RKO (cell line): ENCODE data around the gene KPTN.

Source experiments
- DNase-seq: peaks from one replicate; pipeline ENCODE4 v3.0.0-alpha.2; 2016; ENCODE audit warnings: low spot score

The KPTN gene

GRCh38 chr19:47483800-47484690 lies at the start of gene KPTN:
Gene KPTN (minus strand): TSS chr19:47484219. CDS start chr19:47484160, 59 bp downstream.
- peak; percentile 89 for DNase-seq

DNA sequence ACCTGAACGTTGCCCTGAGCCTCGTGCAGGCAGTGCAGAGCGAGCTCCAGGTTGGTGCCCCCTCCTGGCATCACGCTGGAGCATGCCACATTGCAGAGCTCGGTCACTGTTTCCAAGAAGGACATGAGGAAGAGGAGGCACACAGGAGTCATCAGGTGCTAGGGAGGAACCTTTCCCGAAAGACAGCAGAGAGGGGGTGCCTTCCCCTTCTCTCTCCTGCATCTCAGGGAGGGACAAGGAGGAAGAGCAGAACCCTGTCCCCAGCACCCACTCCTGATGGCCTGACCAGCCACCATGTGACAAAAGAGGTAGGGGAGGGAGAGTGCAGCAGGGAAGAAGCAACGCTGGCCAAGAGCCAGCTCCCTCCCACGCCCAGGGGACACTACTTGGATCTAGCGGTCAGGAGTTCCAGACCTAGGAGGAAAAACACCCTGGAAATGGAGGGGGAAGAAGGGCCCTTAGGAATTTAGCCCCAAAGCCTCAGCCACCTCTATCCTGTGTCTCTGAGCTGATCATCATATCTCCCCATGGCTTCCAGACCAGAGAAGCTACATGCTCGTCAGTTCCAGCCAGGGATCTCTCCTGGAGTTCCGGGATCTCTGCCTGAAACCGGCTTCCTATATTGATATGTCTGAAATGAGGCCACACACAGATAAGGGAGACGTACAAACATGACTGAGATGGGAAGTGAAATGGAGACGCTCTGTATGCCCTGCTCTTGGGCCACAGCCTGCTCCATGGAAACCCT lies 47.8 kb upstream of the KPTN start:
- no peak for DNase-seq

- DNase-seq, result no peak
These were observed 45.2 kb upstream of the KPTN start for GRCh38 chr19:47529018-47529742.

- DNase-seq, result no peak
These were observed 42.8 kb upstream of the KPTN start for GRCh38 chr19:47526798-47527197.

GRCh38 chr19:47523473-47523872 lies 39.5 kb upstream of the KPTN start:
- no peak for DNase-seq

- no peak for DNase-seq
These were observed 37.6 kb upstream of the KPTN start for GRCh38 chr19:47521473-47522180.

DNA sequence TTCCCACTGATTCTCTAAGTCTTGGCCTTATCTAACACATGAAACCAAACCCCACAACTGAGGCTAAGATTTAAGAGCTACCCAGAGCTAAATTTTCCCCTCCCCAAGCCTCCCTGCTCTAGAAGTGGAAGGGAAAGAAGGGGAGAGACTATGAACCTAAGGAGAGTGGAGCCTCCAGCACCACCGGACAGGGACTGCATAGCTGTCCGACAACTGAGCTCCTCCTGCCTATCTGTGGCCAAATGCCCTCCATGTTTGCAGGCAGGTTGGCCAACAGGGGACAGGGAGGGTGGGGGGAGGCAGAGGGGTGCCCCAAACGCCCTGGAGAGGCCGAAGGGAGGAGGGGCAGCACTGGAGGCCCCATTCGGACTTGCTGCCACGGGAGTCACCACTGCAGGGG lies 36.8 kb upstream of the KPTN start:
- DNase-seq, result no peak

DNA sequence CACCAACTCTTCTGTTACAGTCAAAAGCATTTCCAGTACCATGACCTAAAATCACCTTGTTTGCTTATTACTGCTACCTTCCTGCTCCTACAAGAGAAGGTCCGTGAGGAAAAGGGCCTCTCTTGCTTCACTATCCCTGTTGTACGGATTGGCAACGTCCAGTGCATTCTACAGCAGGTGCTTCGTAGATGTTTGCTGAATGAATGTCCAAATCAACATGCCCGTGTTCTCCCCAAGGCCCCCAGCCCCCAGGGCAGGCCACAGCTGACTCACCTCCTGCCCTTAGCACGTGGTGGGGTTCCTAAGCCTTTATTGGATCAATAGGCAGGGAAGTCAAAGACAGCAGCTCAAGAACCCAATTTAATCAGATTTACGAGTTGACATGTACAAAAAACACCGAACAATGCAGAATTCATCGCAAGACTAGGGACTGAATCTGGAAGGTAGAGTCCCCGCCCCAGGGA lies 36.4 kb upstream of the KPTN start:
- no peak for DNase-seq

DNA sequence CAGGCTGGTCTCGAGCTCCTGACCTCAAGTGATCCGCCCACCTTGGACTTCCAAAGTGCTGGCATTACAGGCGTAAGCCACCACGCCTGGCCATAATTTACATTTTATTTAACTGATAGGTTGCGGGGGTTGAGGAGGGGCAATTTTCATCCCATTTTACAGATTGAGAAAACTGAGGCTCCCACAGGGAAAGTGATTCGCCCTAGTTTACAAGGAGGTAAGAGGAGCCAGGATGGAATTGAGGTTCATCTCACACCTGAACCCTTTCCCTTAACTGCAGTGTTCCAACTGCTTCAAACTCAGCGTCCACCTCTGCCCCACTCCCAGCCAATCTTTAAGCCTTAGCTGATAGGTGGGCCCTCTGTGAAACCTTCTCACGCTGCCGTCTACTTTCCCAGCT lies 34.8 kb upstream of the KPTN start:
- DNase-seq, result no peak

- DNase-seq, result no peak
These were observed 34.1 kb upstream of the KPTN start for GRCh38 chr19:47518139-47518538.

- peak; percentile 99 for DNase-seq
These were observed 31.0 kb upstream of the KPTN start, which contains the start of gene NAPA for GRCh38 chr19:47514869-47515588. Gene NAPA (minus strand): TSS chr19:47515063. CDS start chr19:47514940, 123 bp downstream.

GRCh38 chr19:47514151-47514868 lies 30.3 kb upstream of the KPTN start:
- DNase-seq, result peak; percentile 37

GRCh38 chr19:47512948-47513319 lies 28.9 kb upstream of the KPTN start:
- no peak for DNase-seq

GRCh38 chr19:47512183-47512947 lies 28.3 kb upstream of the KPTN start:
- DNase-seq, result no peak

DNA sequence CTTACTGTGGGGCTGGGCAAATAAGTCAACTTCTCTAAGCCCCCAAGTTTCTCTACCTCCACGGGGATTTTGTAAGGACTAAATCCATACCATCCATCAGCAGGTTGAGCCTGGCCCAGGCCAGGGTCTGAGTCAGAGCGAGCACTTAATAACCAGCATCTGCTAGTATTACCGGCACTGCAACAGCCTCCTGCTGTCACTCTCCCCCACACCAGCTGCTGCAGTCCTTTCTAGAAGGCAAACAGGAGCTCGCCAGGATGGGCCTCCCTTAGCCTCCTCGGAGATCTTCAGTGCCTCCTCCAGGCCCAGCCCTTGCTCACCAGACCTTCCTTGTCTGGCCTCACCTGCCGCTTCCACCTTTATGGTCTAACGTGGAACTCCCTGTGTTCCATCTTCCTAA lies 27.7 kb upstream of the KPTN start:
- DNase-seq, result no peak

GRCh38 chr19:47511128-47511517 lies 27.1 kb upstream of the KPTN start:
- no peak for DNase-seq

GRCh38 chr19:47510516-47511127 lies 26.6 kb upstream of the KPTN start:
- DNase-seq, result no peak

DNA sequence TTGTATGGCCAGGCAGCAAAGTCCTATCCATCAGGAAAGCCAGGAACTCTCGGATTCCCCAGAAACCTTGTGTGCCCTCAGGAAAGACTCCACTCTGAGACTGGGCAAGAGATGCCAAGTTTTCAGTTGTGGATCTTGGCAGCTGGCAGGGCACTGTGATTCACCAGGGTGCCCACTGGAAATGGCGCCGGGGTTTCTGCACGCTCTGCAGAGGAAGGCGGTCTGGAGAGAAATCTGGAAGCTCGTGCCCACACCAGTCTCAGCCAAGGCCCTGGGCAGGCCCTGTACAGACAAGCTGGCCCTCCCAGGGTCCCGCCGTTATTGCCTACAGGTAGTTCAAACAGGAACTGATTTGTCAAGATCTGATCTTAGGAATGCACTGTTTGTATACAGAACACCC lies 26.0 kb upstream of the KPTN start:
- no peak for DNase-seq

GRCh38 chr19:47509170-47509847 lies 25.3 kb upstream of the KPTN start:
- DNase-seq, result no peak
